ENCODE results near the gene SLC26A3. TPM values are rescaled to one million over a fixed set of nuclear protein-coding genes. Genes with fewer than 3 reads are reported as not detected.
"Not testable (repeated sequence)": the region's sequence is repeated elsewhere in the genome, so short reads cannot be mapped to it uniquely, and the experiment has no call there.

SLC26A3 gene
- total RNA-seq (not detected), polyA plus RNA-seq (10 to 100 TPM in 1 of 2 donors, 1 to 10 TPM in 1; 1.3 to 20.9 TPM)
- long read RNA-seq, donor 1, partial matches to known transcripts, result 0 of 1 reads
- long read RNA-seq, donor 1, other reads (novel, unspliced or antisense), result 1 of 1 reads
- long read RNA-seq, donor 2, result 0 reads

- no peak within 1 kb of the TSS for H3K4me3 ChIP-seq (ENCODE audit: low read length in 2 of 2)
- no peaks in the 10 kb centered on the region for H3K36me3 ChIP-seq (ENCODE audit: control insufficient read depth in 1 of 2, insufficient read depth in 2 of 2, low read length in 1 of 2)
- DNase-seq (no peak), ATAC-seq (ENCODE audit: low FRiP score) (no peak)
- H3K4me1 ChIP-seq (ENCODE audit: control insufficient read depth in 1 of 2, insufficient read depth in 2 of 2, low read length in 2 of 2), result peaks cover 0 to 2% of the 10 kb centered on the region in 2 donors
- H3K27ac ChIP-seq (ENCODE audit: low read depth in 1 of 2, low read length in 2 of 2), result no peak within 1 kb of the TSS
- H3K9me3 ChIP-seq (ENCODE audit: control insufficient read depth, low read length), result no peaks in the 10 kb centered on the region
- intact Hi-C loops (cut with DNase I), result no loop called here
- H3K27me3 ChIP-seq (ENCODE audit: control insufficient read depth in 1 of 2, insufficient read depth in 2 of 2, low read length in 1 of 2), result no peaks in the 10 kb centered on the region
- WGBS, 2 donors, result 66 to 74% methylated on average over 2 of the region's 2 CpGs
Measured at GRCh38 chr7:107803009-107803610, at the start of gene SLC26A3. Gene SLC26A3, minus strand, starts transcription at chr7:107803223. Its CDS starts 8,714 bp downstream, at chr7:107794509.

GRCh38 chr7:107850643-107851042, 47.6 kb upstream of the SLC26A3 start:
- no peak for ATAC-seq (ENCODE audit: low FRiP score)
- Histone ChIP-seq H3K36me3 (ENCODE audit: control insufficient read depth in 1 of 2, insufficient read depth in 2 of 2, low read length in 1 of 2) (no peaks in the 10 kb centered on the region), H3K9me3 (ENCODE audit: control insufficient read depth, low read length) (no peaks in the 10 kb centered on the region), H3K4me3 (ENCODE audit: low read length in 2 of 2) (no peak overlapping the region), H3K27ac (ENCODE audit: low read depth in 1 of 2, low read length in 2 of 2) (no peak overlapping the region), H3K27me3 (ENCODE audit: control insufficient read depth in 1 of 2, insufficient read depth in 2 of 2, low read length in 1 of 2) (no peaks in the 10 kb centered on the region), H3K4me1 (ENCODE audit: control insufficient read depth in 1 of 2, insufficient read depth in 2 of 2, low read length in 2 of 2) (no peaks in the 10 kb centered on the region)
- no peak for DNase-seq
- WGBS, 2 donors, result 33% methylated on average over 1 of the region's 1 CpG
- intact Hi-C loops (cut with DNase I), result no loop called here

- ATAC-seq (ENCODE audit: low FRiP score), result no peak
- Histone ChIP-seq H3K4me3 (ENCODE audit: low read length in 2 of 2) (no peak overlapping the region), H3K27ac (ENCODE audit: low read depth in 1 of 2, low read length in 2 of 2) (no peak overlapping the region), H3K36me3 (ENCODE audit: control insufficient read depth in 1 of 2, insufficient read depth in 2 of 2, low read length in 1 of 2) (no peaks in the 10 kb centered on the region), H3K27me3 (ENCODE audit: control insufficient read depth in 1 of 2, insufficient read depth in 2 of 2, low read length in 1 of 2) (no peaks in the 10 kb centered on the region), H3K4me1 (ENCODE audit: control insufficient read depth in 1 of 2, insufficient read depth in 2 of 2, low read length in 2 of 2) (no peaks in the 10 kb centered on the region), H3K9me3 (ENCODE audit: control insufficient read depth, low read length) (no peaks in the 10 kb centered on the region)
- intact Hi-C loops (cut with DNase I), result no loop called here
- no peak for DNase-seq
- 75 to 81% methylated on average over 3 to 4 of the region's 4 CpGs for WGBS, 2 donors
Measured at GRCh38 chr7:107850216-107850615, 47.2 kb upstream of the SLC26A3 start.

GRCh38 chr7:107848211-107848610, 45.2 kb upstream of the SLC26A3 start:
- intact Hi-C loops (cut with DNase I); ATAC-seq (ENCODE audit: low FRiP score); H3K9me3 ChIP-seq (ENCODE audit: control insufficient read depth, low read length); H3K27ac ChIP-seq (ENCODE audit: low read depth in 1 of 2, low read length in 2 of 2); H3K4me1 ChIP-seq (ENCODE audit: control insufficient read depth in 1 of 2, insufficient read depth in 2 of 2, low read length in 2 of 2); H3K27me3 ChIP-seq (ENCODE audit: control insufficient read depth in 1 of 2, insufficient read depth in 2 of 2, low read length in 1 of 2); DNase-seq; H3K4me3 ChIP-seq (ENCODE audit: low read length in 2 of 2); H3K36me3 ChIP-seq (ENCODE audit: control insufficient read depth in 1 of 2, insufficient read depth in 2 of 2, low read length in 1 of 2): not testable (repeated sequence)
- 95 to 99% methylated on average over 9 to 31 of the region's 31 CpGs for WGBS, 2 donors

GRCh38 chr7:107847836-107848175, 44.8 kb upstream of the SLC26A3 start:
- not testable (repeated sequence) for H3K36me3 ChIP-seq (ENCODE audit: control insufficient read depth in 1 of 2, insufficient read depth in 2 of 2, low read length in 1 of 2); ATAC-seq (ENCODE audit: low FRiP score)
- WGBS, 2 donors, result 94 to 97% methylated on average over 19 to 20 of the region's 20 CpGs

GRCh38 chr7:107847168-107847835, 44.3 kb upstream of the SLC26A3 start:
- 92 to 99% methylated on average over 13 to 18 of the region's 18 CpGs for WGBS, 2 donors
- no peak for ATAC-seq (ENCODE audit: low FRiP score)

More at GRCh38 chr7:107847836-107848175, 44.8 kb upstream of the SLC26A3 start:
- intact Hi-C loops (cut with DNase I); H3K27ac ChIP-seq (ENCODE audit: low read depth in 1 of 2, low read length in 2 of 2); H3K4me3 ChIP-seq (ENCODE audit: low read length in 2 of 2); H3K27me3 ChIP-seq (ENCODE audit: control insufficient read depth in 1 of 2, insufficient read depth in 2 of 2, low read length in 1 of 2); DNase-seq; H3K9me3 ChIP-seq (ENCODE audit: control insufficient read depth, low read length); H3K4me1 ChIP-seq (ENCODE audit: control insufficient read depth in 1 of 2, insufficient read depth in 2 of 2, low read length in 2 of 2): not testable (repeated sequence)

GRCh38 chr7:107846324-107846723, 43.3 kb upstream of the SLC26A3 start:
- no peaks in the 10 kb centered on the region for H3K36me3 ChIP-seq (ENCODE audit: control insufficient read depth in 1 of 2, insufficient read depth in 2 of 2, low read length in 1 of 2)
- DNase-seq (no peak), ATAC-seq (ENCODE audit: low FRiP score) (no peak)
- intact Hi-C loops (cut with DNase I), result no loop called here
- no peaks in the 10 kb centered on the region for H3K27me3 ChIP-seq (ENCODE audit: control insufficient read depth in 1 of 2, insufficient read depth in 2 of 2, low read length in 1 of 2)
- no peak overlapping the region for H3K4me3 ChIP-seq (ENCODE audit: low read length in 2 of 2)
- H3K27ac ChIP-seq (ENCODE audit: low read depth in 1 of 2, low read length in 2 of 2), result no peak overlapping the region
- H3K4me1 ChIP-seq (ENCODE audit: control insufficient read depth in 1 of 2, insufficient read depth in 2 of 2, low read length in 2 of 2), result no peaks in the 10 kb centered on the region
- no peaks in the 10 kb centered on the region for H3K9me3 ChIP-seq (ENCODE audit: control insufficient read depth, low read length)

More at GRCh38 chr7:107847168-107847835, 44.3 kb upstream of the SLC26A3 start:
- H3K27me3 ChIP-seq (ENCODE audit: control insufficient read depth in 1 of 2, insufficient read depth in 2 of 2, low read length in 1 of 2), result no peaks in the 10 kb centered on the region
- DNase-seq, result no peak
- no peaks in the 10 kb centered on the region for H3K36me3 ChIP-seq (ENCODE audit: control insufficient read depth in 1 of 2, insufficient read depth in 2 of 2, low read length in 1 of 2)
- no peak overlapping the region for H3K27ac ChIP-seq (ENCODE audit: low read depth in 1 of 2, low read length in 2 of 2)
- no peaks in the 10 kb centered on the region for H3K4me1 ChIP-seq (ENCODE audit: control insufficient read depth in 1 of 2, insufficient read depth in 2 of 2, low read length in 2 of 2)
- no peak overlapping the region for H3K4me3 ChIP-seq (ENCODE audit: low read length in 2 of 2)
- intact Hi-C loops (cut with DNase I), result no loop called here
- no peaks in the 10 kb centered on the region for H3K9me3 ChIP-seq (ENCODE audit: control insufficient read depth, low read length)

GRCh38 chr7:107843184-107843583, 40.2 kb upstream of the SLC26A3 start:
- Histone ChIP-seq H3K36me3 (ENCODE audit: control insufficient read depth in 1 of 2, insufficient read depth in 2 of 2, low read length in 1 of 2) (no peaks in the 10 kb centered on the region), H3K27me3 (ENCODE audit: control insufficient read depth in 1 of 2, insufficient read depth in 2 of 2, low read length in 1 of 2) (no peaks in the 10 kb centered on the region), H3K4me3 (ENCODE audit: low read length in 2 of 2) (no peak overlapping the region), H3K9me3 (ENCODE audit: control insufficient read depth, low read length) (peaks cover 1% of the 10 kb centered on the region), H3K27ac (ENCODE audit: low read depth in 1 of 2, low read length in 2 of 2) (no peak overlapping the region), H3K4me1 (ENCODE audit: control insufficient read depth in 1 of 2, insufficient read depth in 2 of 2, low read length in 2 of 2) (no peaks in the 10 kb centered on the region)
- 89 to 90% methylated on average over 16 of the region's 16 CpGs for WGBS, 2 donors
- ATAC-seq (ENCODE audit: low FRiP score), result no peak
- intact Hi-C loops (cut with DNase I), result no loop called here
- no peak for DNase-seq

- intact Hi-C loops (cut with DNase I), result no loop called here
- Histone ChIP-seq H3K9me3 (ENCODE audit: control insufficient read depth, low read length) (peaks cover 1% of the 10 kb centered on the region), H3K27me3 (ENCODE audit: control insufficient read depth in 1 of 2, insufficient read depth in 2 of 2, low read length in 1 of 2) (no peaks in the 10 kb centered on the region), H3K27ac (ENCODE audit: low read depth in 1 of 2, low read length in 2 of 2) (no peak overlapping the region), H3K4me3 (ENCODE audit: low read length in 2 of 2) (no peak overlapping the region), H3K4me1 (ENCODE audit: control insufficient read depth in 1 of 2, insufficient read depth in 2 of 2, low read length in 2 of 2) (no peaks in the 10 kb centered on the region), H3K36me3 (ENCODE audit: control insufficient read depth in 1 of 2, insufficient read depth in 2 of 2, low read length in 1 of 2) (no peaks in the 10 kb centered on the region)
- 89 to 96% methylated on average over 2 to 3 of the region's 3 CpGs for WGBS, 2 donors
- no peak for ATAC-seq (ENCODE audit: low FRiP score)
- DNase-seq, result no peak
Measured at GRCh38 chr7:107842213-107842612, 39.2 kb upstream of the SLC26A3 start.

All from aorta (tissue), 5 donors.